Omental fat pad (tissue), 4 donors: ENCODE data around the gene HMCN1. TPM values are rescaled to one million over a fixed set of nuclear protein-coding genes. Genes with fewer than 3 reads are reported as not detected.
"Not testable (repeated sequence)": the region's sequence is repeated elsewhere in the genome, so short reads cannot be mapped to it uniquely, and the experiment has no call there.

Experiments used
- ATAC-seq: fragments of 150-250 bp; one replicate; pipeline ENCODE4 v1.9.1; 2016; ENCODE audit warnings: mild to moderate bottlenecking, moderate library complexity; ENCODE audit not compliant: low FRiP score
- DNase-seq: peaks from one replicate; pipeline ENCODE4 v3.0.0-alpha.2; 2019; ENCODE audit warnings: low spot score
- total RNA-seq, 4 donors: library from RNA; depleted of rRNA; stranded (reverse); fragments of >200 nt; gene quantifications; one replicate each; pipeline ENCODE4 v1.1.0, GENCODE V29; 2016
- TF ChIP-seq, protein P1 (sequence below), 3 donors: fragments of 450-650 bp; IDR thresholded peaks; one replicate each; pipeline ENCODE4 v1.5.1; 2016 to 2017; ENCODE audit warnings: antibody characterized with exemption in 3 of 3, mild to moderate bottlenecking in 3 of 3, moderate library complexity in 2 of 3

HMCN1 gene
- total RNA-seq, 4 donors from 2014 or later = 5.2 to 45.9 (median 12.7) TPM

DNA sequence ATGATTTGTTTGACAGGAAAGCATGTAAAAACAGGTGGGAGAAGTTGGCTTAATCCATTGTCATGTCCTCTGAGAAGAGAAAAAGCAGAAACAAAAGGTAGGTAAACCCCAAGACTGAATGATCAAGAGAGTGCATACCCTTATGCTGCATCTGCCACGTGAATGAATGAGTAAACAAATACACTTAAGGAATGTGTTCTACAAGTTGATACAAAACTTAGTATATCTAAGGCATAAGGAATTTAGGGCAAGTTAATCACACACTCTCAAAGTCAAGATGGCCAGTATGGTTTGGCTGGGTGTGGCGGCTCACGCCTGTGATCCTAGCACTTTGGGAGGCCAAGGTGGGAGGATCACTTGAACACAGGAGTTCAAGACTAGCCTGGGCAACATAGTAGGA lies 34.2 kb downstream of the HMCN1 start:
- TF ChIP-seq, protein P1, sequence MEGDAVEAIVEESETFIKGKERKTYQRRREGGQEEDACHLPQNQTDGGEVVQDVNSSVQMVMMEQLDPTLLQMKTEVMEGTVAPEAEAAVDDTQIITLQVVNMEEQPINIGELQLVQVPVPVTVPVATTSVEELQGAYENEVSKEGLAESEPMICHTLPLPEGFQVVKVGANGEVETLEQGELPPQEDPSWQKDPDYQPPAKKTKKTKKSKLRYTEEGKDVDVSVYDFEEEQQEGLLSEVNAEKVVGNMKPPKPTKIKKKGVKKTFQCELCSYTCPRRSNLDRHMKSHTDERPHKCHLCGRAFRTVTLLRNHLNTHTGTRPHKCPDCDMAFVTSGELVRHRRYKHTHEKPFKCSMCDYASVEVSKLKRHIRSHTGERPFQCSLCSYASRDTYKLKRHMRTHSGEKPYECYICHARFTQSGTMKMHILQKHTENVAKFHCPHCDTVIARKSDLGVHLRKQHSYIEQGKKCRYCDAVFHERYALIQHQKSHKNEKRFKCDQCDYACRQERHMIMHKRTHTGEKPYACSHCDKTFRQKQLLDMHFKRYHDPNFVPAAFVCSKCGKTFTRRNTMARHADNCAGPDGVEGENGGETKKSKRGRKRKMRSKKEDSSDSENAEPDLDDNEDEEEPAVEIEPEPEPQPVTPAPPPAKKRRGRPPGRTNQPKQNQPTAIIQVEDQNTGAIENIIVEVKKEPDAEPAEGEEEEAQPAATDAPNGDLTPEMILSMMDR (IDR thresholded peaks at IDR 0.05) = no peak
- DNase-seq (no peak), ATAC-seq (no peak)

DNA sequence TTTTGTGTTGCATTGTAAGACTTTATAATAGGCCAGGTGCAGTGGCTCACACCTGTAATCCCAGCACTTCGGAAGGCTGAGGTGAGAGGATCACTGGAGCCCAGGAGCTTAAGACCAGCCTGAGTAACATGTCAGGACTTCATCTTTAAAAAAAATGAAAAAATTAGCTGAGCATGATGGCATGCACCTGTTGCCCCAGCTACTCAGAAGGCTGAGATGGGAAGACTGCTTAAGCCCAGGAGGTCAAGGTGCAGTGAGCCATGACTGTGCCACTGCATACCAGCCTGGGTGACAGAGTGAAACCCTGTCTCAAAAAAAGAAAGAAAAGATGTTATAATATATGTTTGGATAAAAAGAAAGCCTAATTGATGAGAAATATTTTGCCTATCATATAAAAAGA lies 34.9 kb downstream of the HMCN1 start:
- TF ChIP-seq, protein P1 (IDR thresholded peaks at IDR 0.05) = no peak
- no peak for DNase-seq

DNA sequence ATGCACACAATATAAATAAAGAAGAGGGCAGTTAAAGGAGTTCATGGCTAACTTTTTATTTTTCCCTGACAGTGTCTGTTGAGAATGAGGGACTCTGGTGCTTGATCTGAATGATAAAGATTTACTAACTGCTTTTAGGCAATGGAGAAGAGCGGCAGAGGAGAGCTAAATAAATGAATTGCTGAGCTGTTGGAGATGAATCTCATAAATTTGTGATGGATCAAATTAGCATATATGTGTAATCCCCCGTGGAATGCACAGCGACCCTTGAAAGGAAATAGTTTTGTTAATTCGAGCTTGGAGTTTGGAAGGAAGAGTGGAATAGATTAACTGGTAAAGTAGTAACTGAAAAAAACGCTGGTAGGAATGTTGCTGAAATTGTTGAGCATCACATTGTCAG lies 40.2 kb downstream of the HMCN1 start:
- TF ChIP-seq, protein P1 (IDR thresholded peaks at IDR 0.05) = no peak
- no peak for ATAC-seq
- no peak for DNase-seq

More for the DNA sequence above, 34.9 kb downstream of the HMCN1 start:
- ATAC-seq = no peak

DNA sequence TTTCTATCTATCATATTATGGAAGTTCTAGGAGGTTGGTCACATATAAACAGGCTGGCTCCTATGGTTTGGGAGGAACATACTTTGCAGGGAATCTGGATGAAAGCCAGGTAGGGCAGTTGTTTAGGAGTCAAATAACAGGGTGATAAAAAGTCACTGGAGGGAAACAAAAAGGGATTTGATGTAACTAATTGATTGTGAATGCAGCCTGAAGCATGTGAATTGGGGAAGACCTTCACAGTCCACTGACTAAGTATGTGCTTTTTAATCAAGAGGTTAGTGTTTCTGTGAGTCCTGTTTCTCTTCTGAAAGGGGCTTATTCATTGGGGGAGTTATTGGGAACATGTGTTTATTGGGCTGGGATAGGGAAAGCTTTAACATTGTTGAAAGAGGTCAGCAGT lies 41.3 kb downstream of the HMCN1 start:
- ATAC-seq = no peak
- TF ChIP-seq, protein P1 (IDR thresholded peaks at IDR 0.05) = no peak
- DNase-seq = no peak

DNA sequence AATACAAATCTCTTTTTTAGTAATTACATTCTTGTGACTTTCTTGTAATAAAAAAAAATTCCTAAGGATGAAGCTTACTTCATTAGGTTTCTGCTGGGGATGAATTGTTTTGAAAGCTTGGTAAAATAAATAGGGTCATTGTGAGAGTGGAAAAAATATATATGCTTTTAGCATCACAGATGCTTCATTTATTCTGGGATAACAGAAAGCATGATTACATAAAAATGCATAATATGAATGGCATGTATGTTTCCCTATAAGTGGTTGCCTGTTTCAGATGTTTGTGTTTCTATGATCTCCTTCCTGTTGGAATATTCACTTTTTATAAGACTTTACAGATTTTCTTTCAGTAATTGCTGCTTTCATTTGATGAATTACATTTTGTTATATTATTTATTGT lies 42.3 kb downstream of the HMCN1 start:
- TF ChIP-seq, protein P1 (IDR thresholded peaks at IDR 0.05) = no peak
- ATAC-seq (no peak), DNase-seq (no peak)

DNA sequence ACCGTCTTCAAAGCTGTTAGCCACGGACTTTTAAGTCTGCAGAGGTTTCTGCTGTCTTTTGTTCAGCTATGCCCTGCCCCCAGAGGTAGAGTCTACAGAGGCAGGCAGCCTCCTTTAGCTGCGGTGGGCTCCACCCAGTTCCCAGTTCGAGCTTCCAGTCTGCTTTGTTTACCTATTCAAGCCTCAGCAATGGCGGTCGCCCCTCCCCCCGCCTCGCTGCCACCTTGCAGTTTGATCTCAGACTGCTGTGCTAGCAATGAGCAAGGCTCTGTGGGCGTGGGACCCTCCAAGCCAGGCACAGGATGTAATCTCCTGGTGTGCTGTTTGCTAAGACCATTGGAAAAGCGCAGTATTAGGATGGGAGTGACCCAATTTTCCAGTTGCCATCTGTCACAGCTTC lies 49.7 kb downstream of the HMCN1 start:
- not testable (repeated sequence) for ATAC-seq, DNase-seq

DNA sequence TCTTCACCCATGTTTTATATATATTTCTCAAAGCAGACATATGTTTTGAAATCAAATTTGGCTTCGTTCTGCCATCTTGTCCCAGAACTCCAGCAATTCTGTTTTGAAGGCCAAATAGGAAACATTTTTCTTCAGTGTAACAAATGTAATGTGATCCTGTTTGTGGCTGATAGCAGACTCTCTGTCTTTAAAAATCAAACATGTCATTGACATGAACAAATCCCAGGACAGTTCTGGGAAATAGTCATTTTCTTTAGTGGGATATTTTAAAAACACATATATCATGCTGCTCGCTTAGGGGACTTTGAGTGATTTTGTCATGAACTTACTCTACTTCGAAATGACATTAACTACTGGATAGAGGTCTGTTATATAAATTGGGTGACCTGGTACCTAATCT lies 51.4 kb downstream of the HMCN1 start:
- DNase-seq (no peak), ATAC-seq (no peak)
- TF ChIP-seq, protein P1 (IDR thresholded peaks at IDR 0.05) = no peak

DNA sequence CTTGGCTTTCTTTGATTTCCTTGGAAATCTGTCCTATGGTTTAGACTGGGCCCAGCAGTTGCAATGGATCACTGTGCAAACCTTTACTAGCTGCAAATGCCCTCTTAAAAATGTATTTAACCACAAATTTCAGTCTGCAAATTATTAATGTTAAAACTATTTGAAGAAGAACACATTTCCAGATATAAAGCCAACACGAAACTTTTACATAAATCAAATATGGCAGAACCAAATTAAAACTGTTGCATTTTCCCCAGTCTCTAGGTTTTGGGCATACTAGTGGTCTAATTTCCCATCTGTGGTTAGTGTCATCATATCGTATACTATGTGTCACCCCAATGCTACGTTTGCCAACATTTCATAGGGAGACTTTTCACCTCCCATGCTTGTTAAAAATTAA lies 52.3 kb downstream of the HMCN1 start:
- TF ChIP-seq, protein P1 (IDR thresholded peaks at IDR 0.05) = no peak
- no peak for DNase-seq
- no peak for ATAC-seq
